Stimulated activated CD4-positive, alpha-beta T cell treated with anti-CD3 and anti-CD28 coated beads, Interleukin-4, amount 100 ng/mL, for 48 hours (primary cell): ENCODE data around the gene MAEA.
"Not testable (repeated sequence)": the region's sequence is repeated elsewhere in the genome, so short reads cannot be mapped to it uniquely, and the experiment has no call there.

Experiments used
- DNase-seq, 2 donors: peaks; one replicate each; pipeline ENCODE4 v3.0.0-alpha.2; 2020; ENCODE audit warnings: low read depth in 2 of 2

The MAEA gene

GRCh38 chr4:1277667-1278665, 11.7 kb upstream of the MAEA start:
- DNase-seq = no peak

GRCh38 chr4:1279253-1279652, 10.4 kb upstream of the MAEA start:
- no peak for DNase-seq

- DNase-seq = no peak
These were observed 6.0 kb upstream of the MAEA start for GRCh38 chr4:1283711-1284110.

GRCh38 chr4:1285151-1285789, 4.4 kb upstream of the MAEA start:
- DNase-seq = no peak

- DNase-seq = peak in 1 of 2 donors; percentile 51
These were observed 3.7 kb upstream of the MAEA start for GRCh38 chr4:1285790-1286553.

GRCh38 chr4:1288786-1289185, 905 bp upstream of the MAEA start:
- no peak for DNase-seq

GRCh38 chr4:1290165-1290977, 680 bp downstream of the MAEA start:
- DNase-seq = no peak

GRCh38 chr4:1291091-1291490, 1.4 kb downstream of the MAEA start:
- no peak for DNase-seq

- no peak for DNase-seq
These were observed 2.5 kb downstream of the MAEA start for GRCh38 chr4:1291996-1292702.

GRCh38 chr4:1292703-1293011, 3.0 kb downstream of the MAEA start:
- DNase-seq = not testable (repeated sequence)

- DNase-seq = no peak
These were observed 3.8 kb downstream of the MAEA start for GRCh38 chr4:1293531-1293941.

GRCh38 chr4:1293991-1294390, 4.3 kb downstream of the MAEA start:
- DNase-seq = no peak

GRCh38 chr4:1294424-1294823, 4.7 kb downstream of the MAEA start:
- no peak for DNase-seq

GRCh38 chr4:1294891-1295290, 5.2 kb downstream of the MAEA start:
- no peak for DNase-seq

- no peak for DNase-seq
These were observed 5.8 kb downstream of the MAEA start for GRCh38 chr4:1295405-1296055.

- no peak for DNase-seq
These were observed 6.8 kb downstream of the MAEA start for GRCh38 chr4:1296324-1297022.

GRCh38 chr4:1297023-1297395, 7.3 kb downstream of the MAEA start:
- DNase-seq = no peak

GRCh38 chr4:1297456-1298325, 8.0 kb downstream of the MAEA start:
- no peak for DNase-seq

GRCh38 chr4:1298461-1298860, 8.8 kb downstream of the MAEA start:
- DNase-seq = no peak
